Rectal smooth muscle tissue (tissue), 1 donor: Measurements from ENCODE around the gene HMGN2.

Experiments used
- H3K27ac ChIP-seq: one replicate; pipeline ENCODE4 v1.7.0; 2013; ENCODE audit warnings: low read depth, low read length, inconsistent platforms
- H3K27me3 ChIP-seq: one replicate; pipeline ENCODE4 v1.7.0; 2013; ENCODE audit warnings: low read length; ENCODE audit not compliant: control insufficient read depth, insufficient read depth
- H3K36me3 ChIP-seq: one replicate; pipeline ENCODE4 v1.7.0; 2013; ENCODE audit warnings: low read length; ENCODE audit not compliant: control insufficient read depth, insufficient read depth
- H3K4me1 ChIP-seq: one replicate; pipeline ENCODE4 v1.7.0; 2013; ENCODE audit warnings: low read length; ENCODE audit not compliant: control insufficient read depth, insufficient read depth
- H3K4me3 ChIP-seq: one replicate; pipeline ENCODE4 v1.7.0; 2013; ENCODE audit warnings: low read length
- H3K9ac ChIP-seq: one replicate; pipeline ENCODE4 v1.7.0; 2013; ENCODE audit warnings: low read length

Gene HMGN2

DNA sequence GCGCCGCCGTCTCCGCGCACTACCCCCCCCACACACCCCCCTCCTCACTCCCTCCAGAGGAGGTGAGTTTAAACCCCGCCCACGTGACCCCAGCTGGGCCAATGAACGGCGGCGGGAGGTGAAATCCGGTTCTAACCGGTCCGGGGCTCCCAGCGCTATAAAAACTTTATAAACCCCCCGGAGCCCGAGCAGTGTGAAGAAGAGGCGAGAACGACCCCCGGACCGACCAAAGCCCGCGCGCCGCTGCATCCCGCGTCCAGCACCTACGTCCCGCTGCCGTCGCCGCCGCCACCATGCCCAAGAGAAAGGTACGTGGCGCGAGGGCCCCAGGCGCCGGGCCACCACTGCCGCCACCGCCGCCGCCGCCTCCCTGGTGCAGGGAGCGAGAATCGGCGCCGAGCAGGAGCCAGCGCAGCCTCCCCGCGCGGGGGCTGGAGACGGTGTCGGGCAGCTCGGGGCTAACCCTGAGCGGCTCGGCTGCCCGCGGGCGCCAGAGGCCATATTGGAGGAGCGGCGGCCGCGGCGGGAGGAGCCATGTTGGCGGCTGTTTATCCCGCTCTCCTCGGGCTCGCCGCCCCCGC is at the start of gene HMGN2:
TSS of gene HMGN2 (plus strand) at position 121 of the 581 bp plus-strand sequence. CDS start at position 294, 173 bp downstream.
- no peaks in the 10 kb centered on the region for H3K27me3 ChIP-seq
- H3K27ac ChIP-seq: peak within 1 kb of the TSS; percentile 100
- H3K36me3 ChIP-seq: peaks cover 6% of the 10 kb centered on the region
- H3K4me1 ChIP-seq: peaks cover 11% of the 10 kb centered on the region
- peak within 1 kb of the TSS; percentile 76 for H3K9ac ChIP-seq
- peak within 1 kb of the TSS; percentile 80 for H3K4me3 ChIP-seq

DNA sequence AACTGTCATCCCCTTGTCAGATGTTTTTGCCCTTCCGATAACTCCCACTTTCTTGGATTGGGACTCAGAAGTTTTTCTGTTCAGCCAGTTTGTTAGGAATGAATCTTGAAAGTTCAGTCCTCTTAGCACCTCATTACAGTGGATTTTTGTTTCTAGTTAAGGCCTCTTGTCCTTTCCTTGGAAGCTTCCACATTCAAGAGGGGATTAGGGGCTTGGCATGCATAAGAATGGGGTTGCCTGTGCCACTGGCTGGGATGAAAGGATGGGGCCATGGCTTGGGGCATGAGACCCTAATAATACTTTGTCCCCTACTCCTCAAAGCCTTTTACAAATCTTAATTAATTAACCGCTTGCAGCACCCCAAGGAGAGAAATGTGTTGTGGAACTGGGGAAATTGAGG is 42.5 kb upstream of the HMGN2 start:
- peaks cover 6% of the 10 kb centered on the region for H3K4me1 ChIP-seq

DNA sequence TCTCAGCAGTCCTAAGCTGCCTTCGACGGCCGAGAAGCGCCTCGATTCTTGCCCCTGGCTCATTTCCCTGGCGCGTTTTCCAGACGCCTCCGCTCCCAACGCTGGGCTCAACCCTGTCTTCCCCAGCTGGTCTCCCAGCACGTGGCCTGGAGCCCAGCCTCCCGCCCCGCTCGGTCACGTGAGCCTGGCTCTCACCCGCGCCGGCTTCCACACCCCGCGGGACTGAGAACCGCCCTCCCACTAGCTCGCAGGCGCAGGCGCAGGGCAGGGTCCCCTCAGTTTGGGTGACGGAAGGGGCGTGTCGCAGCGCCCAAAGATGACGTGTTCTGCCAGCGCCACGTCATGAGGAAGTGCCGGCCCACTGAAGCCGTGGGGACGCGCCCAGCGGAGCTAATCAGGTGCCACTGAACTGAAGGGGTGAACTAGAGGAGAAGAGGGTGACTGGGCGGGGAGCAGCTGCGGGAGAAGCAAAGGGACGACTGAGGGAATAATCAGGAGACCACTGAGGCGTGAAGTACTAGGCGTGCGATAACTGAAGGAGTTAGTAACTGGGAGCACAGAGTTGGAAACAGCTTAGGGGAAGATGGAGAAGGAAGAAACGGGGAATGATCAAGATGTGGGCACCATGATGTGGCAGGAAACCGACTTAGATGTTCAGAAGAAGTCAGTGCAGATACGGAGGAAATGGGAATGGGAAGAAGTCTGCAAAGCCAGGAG is 40.1 kb upstream of the HMGN2 start, which contains the start of gene DHDDS:
TSS of gene DHDDS (plus strand) at position 343 of the 717 bp plus-strand sequence. CDS start 625 bp downstream, outside the sequence.
- Histone ChIP-seq H3K27me3 (no peaks in the 10 kb centered on the region), H3K36me3 (no peaks in the 10 kb centered on the region), H3K9ac (peak within 1 kb of the TSS; percentile 76), H3K4me3 (peak within 1 kb of the TSS; percentile 81), H3K4me1 (peaks cover 6% of the 10 kb centered on the region), H3K27ac (peak within 1 kb of the TSS; percentile 66)

More for the DNA sequence above, 42.5 kb upstream of the HMGN2 start:
- Histone ChIP-seq H3K36me3 (no peaks in the 10 kb centered on the region), H3K27me3 (no peaks in the 10 kb centered on the region), H3K4me3 (no peak overlapping the region), H3K27ac (no peak overlapping the region), H3K9ac (no peak overlapping the region)

DNA sequence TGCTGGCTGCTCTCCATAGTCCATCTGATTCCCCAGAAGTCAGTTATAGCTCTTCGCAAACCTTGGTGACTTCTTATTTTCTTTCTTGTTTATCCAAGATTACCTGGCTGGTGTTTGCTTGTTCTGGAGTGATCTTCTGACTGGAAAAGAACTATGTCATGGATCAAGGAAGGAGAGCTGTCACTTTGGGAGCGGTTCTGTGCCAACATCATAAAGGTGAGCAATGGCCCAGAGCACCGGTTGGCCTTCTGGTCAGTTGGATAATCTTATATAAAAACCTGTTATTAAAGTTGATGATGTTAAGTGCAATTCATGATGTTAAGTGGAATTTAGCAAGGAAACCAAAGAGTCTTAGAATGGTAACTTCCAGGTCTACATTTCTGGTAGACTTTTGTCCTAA is 39.4 kb upstream of the HMGN2 start:
- Histone ChIP-seq H3K36me3 (peaks cover 2% of the 10 kb centered on the region), H3K27me3 (no peaks in the 10 kb centered on the region), H3K9ac (peak overlapping the region; percentile 76), H3K4me3 (peak overlapping the region; percentile 81), H3K4me1 (peaks cover 6% of the 10 kb centered on the region), H3K27ac (peak overlapping the region; percentile 66)

DNA sequence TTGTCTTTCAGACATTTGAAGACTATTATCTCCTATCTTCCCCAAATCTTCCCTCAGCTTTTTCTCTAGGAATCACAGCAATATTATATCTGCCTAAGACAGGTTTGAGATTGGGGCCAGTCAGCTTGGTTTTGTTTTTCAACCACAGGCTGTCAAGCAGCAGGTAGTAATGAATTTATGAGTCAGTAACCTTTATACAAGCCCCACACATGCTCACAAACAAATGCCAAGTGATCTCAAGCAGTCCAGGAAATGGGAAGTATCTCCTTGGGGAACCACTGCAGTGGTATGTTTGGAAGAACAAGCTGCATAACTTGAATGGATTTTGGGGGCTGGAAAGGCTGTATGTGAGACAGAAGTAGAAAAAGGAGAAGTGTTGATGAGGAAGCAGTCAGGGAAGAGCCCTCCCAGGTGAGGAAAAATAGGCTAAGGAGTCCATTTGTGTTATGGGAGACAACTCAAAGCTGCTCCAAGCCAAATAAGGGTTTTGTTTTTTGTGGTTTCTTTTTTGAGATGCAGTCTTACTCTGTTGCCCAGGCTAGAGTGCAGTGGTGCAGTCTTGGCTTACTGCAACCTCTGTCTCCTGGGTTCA is 38.0 kb upstream of the HMGN2 start:
- Histone ChIP-seq H3K9ac (no peak overlapping the region), H3K27me3 (no peaks in the 10 kb centered on the region), H3K4me3 (no peak overlapping the region), H3K4me1 (peaks cover 6% of the 10 kb centered on the region), H3K27ac (no peak overlapping the region), H3K36me3 (peaks cover 10% of the 10 kb centered on the region)

DNA sequence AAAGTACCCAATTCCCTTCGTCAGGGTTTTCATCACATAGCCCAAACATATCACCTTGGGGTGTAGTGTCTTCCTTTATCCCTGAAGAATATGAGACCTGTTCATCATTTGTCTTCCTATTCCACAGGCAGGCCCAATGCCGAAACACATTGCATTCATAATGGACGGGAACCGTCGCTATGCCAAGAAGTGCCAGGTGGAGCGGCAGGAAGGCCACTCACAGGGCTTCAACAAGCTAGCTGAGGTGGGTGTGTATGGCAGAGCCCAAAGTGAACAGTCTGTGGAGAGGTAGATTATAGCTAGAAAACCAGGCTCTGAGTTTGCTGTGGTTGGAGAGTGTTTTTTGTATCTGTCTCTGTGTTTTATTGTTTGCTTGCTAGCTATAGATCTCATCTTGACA is 34.2 kb upstream of the HMGN2 start:
- Histone ChIP-seq H3K9ac (no peak overlapping the region), H3K36me3 (peaks cover 19% of the 10 kb centered on the region)

DNA sequence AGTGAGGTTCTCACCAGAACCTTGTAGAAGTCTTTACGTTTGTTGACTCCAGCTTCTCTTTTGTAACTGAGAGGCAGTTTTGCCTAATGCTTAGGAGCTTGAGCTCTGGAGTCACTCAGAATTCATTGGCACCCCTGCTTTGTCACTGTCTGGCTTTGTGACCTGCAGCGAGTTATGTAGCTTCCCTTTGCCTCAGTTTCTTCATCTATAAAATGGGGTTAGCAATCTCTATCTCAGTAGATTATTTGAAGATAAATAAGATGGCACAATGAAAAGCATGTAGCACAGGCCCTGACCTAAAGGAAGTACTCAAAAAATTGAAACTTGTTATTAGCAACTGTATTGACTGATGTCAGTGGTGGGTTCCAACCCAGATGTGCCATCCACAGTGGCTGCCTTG is 32.0 kb upstream of the HMGN2 start:
- Histone ChIP-seq H3K9ac (no peak overlapping the region), H3K4me1 (no peaks in the 10 kb centered on the region), H3K4me3 (no peak overlapping the region), H3K27me3 (no peaks in the 10 kb centered on the region), H3K27ac (no peak overlapping the region), H3K36me3 (peaks cover 25% of the 10 kb centered on the region)

More for the DNA sequence above, 34.2 kb upstream of the HMGN2 start:
- H3K4me1 ChIP-seq: peaks cover 3% of the 10 kb centered on the region
- H3K27ac ChIP-seq: no peak overlapping the region
- no peak overlapping the region for H3K4me3 ChIP-seq
- H3K27me3 ChIP-seq: no peaks in the 10 kb centered on the region

DNA sequence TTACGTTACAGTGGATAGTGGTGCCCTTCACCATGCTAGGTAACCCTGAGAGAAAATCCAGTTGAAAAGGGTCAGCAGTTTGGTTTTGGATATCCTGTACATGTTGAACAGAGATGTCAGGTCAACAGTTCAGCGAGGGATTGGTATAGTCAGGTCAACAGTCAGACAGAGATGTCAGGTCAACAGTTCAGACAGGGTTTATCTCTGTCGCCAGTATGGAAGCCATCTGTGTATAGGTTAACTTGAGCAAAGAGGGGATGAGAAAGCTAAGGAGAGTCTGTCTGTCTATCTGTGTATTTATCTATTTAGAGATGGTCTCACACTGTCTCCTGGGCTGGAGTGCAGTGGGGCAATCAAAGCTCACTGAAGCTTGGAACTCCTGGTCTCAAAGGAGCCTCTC is 22.4 kb upstream of the HMGN2 start:
- H3K4me1 ChIP-seq: no peaks in the 10 kb centered on the region
- H3K9ac ChIP-seq: no peak overlapping the region
- H3K36me3 ChIP-seq: peaks cover 4% of the 10 kb centered on the region
- no peak overlapping the region for H3K4me3 ChIP-seq
- no peak overlapping the region for H3K27ac ChIP-seq
- no peaks in the 10 kb centered on the region for H3K27me3 ChIP-seq

DNA sequence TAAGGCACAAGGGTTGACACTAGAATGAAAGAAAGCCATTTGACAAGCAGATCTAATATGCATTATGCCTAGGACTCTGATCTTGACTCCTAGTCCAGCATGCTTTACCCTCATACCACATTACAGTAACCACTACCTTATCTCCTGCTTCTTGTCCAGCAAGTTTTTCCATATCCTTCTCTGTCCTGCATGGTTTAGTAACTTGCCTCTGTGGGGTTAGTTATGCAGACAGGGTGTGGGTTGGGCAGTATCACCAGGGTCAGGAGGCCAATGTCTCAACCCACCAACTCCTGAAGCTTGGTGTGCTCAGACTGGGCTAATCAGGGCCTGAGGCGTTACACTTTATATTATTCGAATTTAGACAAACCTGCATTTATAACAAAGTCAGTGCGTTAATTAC is 21.3 kb upstream of the HMGN2 start:
- H3K27me3 ChIP-seq: no peaks in the 10 kb centered on the region
- peaks cover 6% of the 10 kb centered on the region for H3K36me3 ChIP-seq
- H3K27ac ChIP-seq: no peak overlapping the region
- no peak overlapping the region for H3K4me3 ChIP-seq
- no peak overlapping the region for H3K9ac ChIP-seq
- H3K4me1 ChIP-seq: no peaks in the 10 kb centered on the region

DNA sequence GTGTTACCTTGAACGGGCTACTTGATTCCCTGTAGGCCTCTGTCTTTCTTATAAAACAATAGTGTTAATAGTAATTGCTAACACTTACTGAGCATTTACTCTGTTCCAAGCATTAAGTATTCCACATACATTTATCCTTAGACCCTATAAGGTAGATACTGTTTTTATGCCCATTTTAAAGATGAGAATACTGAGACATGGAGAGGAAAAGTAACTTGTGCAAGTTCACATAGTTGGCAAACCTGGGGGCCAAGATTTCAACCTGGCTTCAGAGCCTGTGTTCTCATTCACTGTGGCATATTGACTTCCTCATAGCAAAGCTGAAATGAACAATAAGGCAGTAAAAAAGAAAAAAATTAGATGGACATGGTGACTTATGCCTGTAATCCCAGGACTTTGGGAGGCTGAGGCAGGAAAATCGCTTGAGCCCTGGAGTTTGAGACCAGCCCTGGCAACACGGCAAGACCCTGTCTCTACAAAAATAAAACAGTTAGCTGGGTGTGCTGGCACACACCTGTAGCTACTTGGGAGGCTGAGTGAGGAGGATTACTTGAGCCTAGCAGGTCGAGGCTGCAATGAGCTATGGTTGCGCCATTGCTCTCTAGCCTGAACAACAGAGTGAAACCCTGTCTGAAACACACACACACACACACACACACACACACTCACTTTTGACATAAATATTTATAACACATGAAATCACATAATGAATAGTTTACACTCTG is 19.6 kb upstream of the HMGN2 start:
- Histone ChIP-seq H3K9ac (no peak overlapping the region), H3K36me3 (peaks cover 6% of the 10 kb centered on the region), H3K4me1 (no peaks in the 10 kb centered on the region), H3K27me3 (no peaks in the 10 kb centered on the region), H3K27ac (no peak overlapping the region), H3K4me3 (no peak overlapping the region)

DNA sequence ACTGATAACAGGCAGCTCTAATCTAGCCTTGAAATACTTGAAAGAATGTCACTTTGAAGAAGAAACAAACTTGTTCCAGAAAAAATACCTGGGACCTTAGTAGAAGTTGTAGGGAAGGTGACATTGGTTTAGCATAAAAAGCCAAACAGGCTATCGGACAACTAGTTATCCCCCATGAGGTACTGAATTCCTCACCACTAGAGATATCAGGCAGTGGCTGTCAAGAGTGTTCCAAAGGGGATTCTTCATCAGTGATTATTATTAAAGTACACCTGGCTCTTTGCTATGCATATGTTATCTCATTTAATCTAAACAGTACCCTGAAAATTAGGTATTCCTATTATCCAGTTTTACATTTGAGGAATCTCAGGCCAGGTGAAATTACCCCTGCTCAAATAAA is 13.1 kb upstream of the HMGN2 start:
- Histone ChIP-seq H3K27me3 (no peaks in the 10 kb centered on the region), H3K27ac (no peak overlapping the region), H3K36me3 (peaks cover 20% of the 10 kb centered on the region), H3K4me1 (no peaks in the 10 kb centered on the region), H3K4me3 (no peak overlapping the region), H3K9ac (no peak overlapping the region)

DNA sequence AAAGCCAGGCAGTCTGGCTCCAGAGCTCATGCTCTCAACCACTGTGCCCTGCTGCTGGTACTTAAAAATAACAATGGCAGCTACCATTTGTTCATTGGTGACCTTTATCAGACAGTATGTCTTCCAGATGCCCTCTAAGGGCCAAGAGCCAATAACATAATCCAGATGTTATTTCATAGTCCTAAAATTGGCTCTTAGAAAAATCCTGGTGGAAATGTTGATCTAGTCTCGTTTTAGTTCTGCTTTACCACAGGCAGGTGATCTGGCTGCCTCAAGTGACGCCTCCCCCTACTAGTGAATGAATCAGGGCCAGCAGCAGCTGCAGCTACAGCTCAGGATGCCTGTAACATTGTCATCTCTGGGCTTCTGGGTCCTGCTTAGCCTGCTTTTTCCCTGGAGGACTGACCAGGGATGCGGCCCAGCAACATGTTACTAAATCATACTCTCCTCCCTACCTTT is 12.6 kb upstream of the HMGN2 start:
- Histone ChIP-seq H3K9ac (no peak overlapping the region), H3K4me1 (no peaks in the 10 kb centered on the region), H3K27ac (no peak overlapping the region), H3K4me3 (no peak overlapping the region), H3K27me3 (no peaks in the 10 kb centered on the region), H3K36me3 (peaks cover 21% of the 10 kb centered on the region)
